ENCODE data around the gene PFN2.
"Not testable (repeated sequence)": the region's sequence is repeated elsewhere in the genome, so short reads cannot be mapped to it uniquely, and the experiment has no call there.

PFN2 gene

GRCh38 chr3:149968216-149968615 is 2.5 kb downstream of the PFN2 start:
- peak in 1 of 51 donors; percentile 6 for DNase-seq

GRCh38 chr3:149967086-149967685 is 3.5 kb downstream of the PFN2 start:
- DNase-seq = peak in 1 of 51 donors; percentile 38

- no peak for DNase-seq
Observed at GRCh38 chr3:149965278-149965677, 5.4 kb downstream of the PFN2 start.

GRCh38 chr3:149964291-149964690 is 6.4 kb downstream of the PFN2 start:
- DNase-seq = no peak

GRCh38 chr3:149963485-149963884 is 7.2 kb downstream of the PFN2 start:
- no peak for DNase-seq

GRCh38 chr3:149959443-149959842 is 11.3 kb downstream of the PFN2 start:
- no peak for DNase-seq

GRCh38 chr3:149958171-149958796 is 12.4 kb downstream of the PFN2 start:
- no peak for DNase-seq

- no peak for DNase-seq
Observed at GRCh38 chr3:149957361-149958125, 13.2 kb downstream of the PFN2 start.

GRCh38 chr3:149955449-149955848 is 15.2 kb downstream of the PFN2 start:
- DNase-seq = no peak

- no peak for DNase-seq
Observed at GRCh38 chr3:149954812-149955211, 15.9 kb downstream of the PFN2 start.

- DNase-seq = no peak
Observed at GRCh38 chr3:149949181-149949580, 21.5 kb downstream of the PFN2 start.

- no peak for DNase-seq
Observed at GRCh38 chr3:149947231-149947630, 23.5 kb downstream of the PFN2 start.

- not testable (repeated sequence) for DNase-seq
Observed at GRCh38 chr3:149943966-149944365, 26.7 kb downstream of the PFN2 start.

- no peak for DNase-seq
Observed at GRCh38 chr3:149942409-149942808, 28.3 kb downstream of the PFN2 start.

- no peak for DNase-seq
Observed at GRCh38 chr3:149941946-149942345, 28.7 kb downstream of the PFN2 start.

GRCh38 chr3:149941186-149941585 is 29.5 kb downstream of the PFN2 start:
- DNase-seq = no peak

GRCh38 chr3:149938392-149939055 is 32.2 kb downstream of the PFN2 start:
- DNase-seq = not testable (repeated sequence)

GRCh38 chr3:149936812-149937230 is 33.9 kb downstream of the PFN2 start:
- peak in 9 of 51 donors; percentile 2 to 39 (median 10) for DNase-seq

- no peak for DNase-seq
Observed at GRCh38 chr3:149934524-149934923, 36.2 kb downstream of the PFN2 start.

- no peak for DNase-seq
Observed at GRCh38 chr3:149933858-149934257, 36.8 kb downstream of the PFN2 start.

- no peak for DNase-seq
Observed at GRCh38 chr3:149933008-149933407, 37.7 kb downstream of the PFN2 start.

- no peak for DNase-seq
Observed at GRCh38 chr3:149920119-149920518, 50.6 kb downstream of the PFN2 start.
